Osteocyte (in vitro differentiated cells): ENCODE measurements around the gene CD22. TPM values are rescaled to one million over a fixed set of nuclear protein-coding genes. Genes with fewer than 3 reads are reported as not detected.

Experiments used
- DNase-seq: peaks from one replicate; pipeline ENCODE4 v3.0.0; 2021; ENCODE audit warnings: mixed read lengths; ENCODE audit not compliant: unreplicated experiment; ENCODE audit errors: extremely low spot score
- H3K27ac Mint-ChIP-seq: one replicate; pipeline ENCODE4 v1.8.0; 2021; ENCODE audit warnings: mild to moderate bottlenecking, mixed read lengths; ENCODE audit not compliant: unreplicated experiment
- H3K27me3 Mint-ChIP-seq: one replicate; pipeline ENCODE4 v1.8.0; 2021; ENCODE audit warnings: mixed read lengths; ENCODE audit not compliant: unreplicated experiment
- H3K36me3 Mint-ChIP-seq: one replicate; pipeline ENCODE4 v1.8.0; 2021; ENCODE audit warnings: mixed read lengths; ENCODE audit not compliant: unreplicated experiment
- H3K4me1 Mint-ChIP-seq: one replicate; pipeline ENCODE4 v1.8.0; 2021; ENCODE audit warnings: mixed read lengths; ENCODE audit not compliant: unreplicated experiment
- H3K4me3 Mint-ChIP-seq: one replicate; pipeline ENCODE4 v1.8.0; 2021; ENCODE audit warnings: mild to moderate bottlenecking, moderate library complexity, mixed read lengths; ENCODE audit not compliant: unreplicated experiment
- H3K9me3 Mint-ChIP-seq: one replicate; pipeline ENCODE4 v1.8.0; 2021; ENCODE audit warnings: mixed read lengths; ENCODE audit not compliant: unreplicated experiment
- CTCF ChIP-seq: fragments of 200-600 bp; sonication (generic); IDR thresholded peaks from 2 replicates; pipeline ENCODE4 v1.5.0; 2021; ENCODE audit warnings: antibody characterized with exemption, mild to moderate bottlenecking, moderate library complexity
- long read RNA-seq: library from polyadenylated mRNA; unstranded; transcript quantifications from one replicate; pipeline ENCODE4 v2.0.0, GENCODE V29; 2021
- total RNA-seq: library from RNA; stranded (reverse); gene quantifications from 2 replicates; pipeline ENCODE4 v1.2.1, GENCODE V29; 2021

The CD22 gene
- total RNA-seq = not detected in 2 replicates
- long read RNA-seq = 0 reads

DNA sequence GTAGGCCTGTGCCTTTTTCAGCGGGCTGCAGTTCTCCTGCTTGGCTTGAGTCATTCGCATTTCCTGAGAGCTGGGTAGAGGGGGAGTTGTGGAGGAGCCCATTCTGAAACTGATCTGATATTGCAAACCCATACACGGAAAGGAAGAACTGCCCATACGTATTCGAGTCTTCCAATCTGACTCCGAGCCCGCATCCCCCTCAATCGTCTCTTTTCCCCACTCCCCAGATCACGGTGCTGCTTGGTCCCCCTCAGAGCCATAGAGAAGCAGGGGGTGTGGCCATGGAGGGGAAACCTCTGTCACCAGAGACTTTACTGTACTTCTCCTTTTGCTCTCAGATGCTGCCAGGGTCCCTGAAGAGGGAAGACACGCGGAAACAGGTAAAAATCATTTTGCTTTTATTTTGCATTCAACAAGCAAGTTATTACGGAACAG lies at the start of gene CD22:
CD22 (plus strand) TSS at position 337 of the 435 bp plus-strand sequence. CDS start 2,854 bp downstream, outside the sequence.
- peaks cover 28% of the 10 kb centered on the region for H3K27me3 Mint-ChIP-seq
- no peak for DNase-seq
- TF ChIP-seq CTCF = no peak

DNA sequence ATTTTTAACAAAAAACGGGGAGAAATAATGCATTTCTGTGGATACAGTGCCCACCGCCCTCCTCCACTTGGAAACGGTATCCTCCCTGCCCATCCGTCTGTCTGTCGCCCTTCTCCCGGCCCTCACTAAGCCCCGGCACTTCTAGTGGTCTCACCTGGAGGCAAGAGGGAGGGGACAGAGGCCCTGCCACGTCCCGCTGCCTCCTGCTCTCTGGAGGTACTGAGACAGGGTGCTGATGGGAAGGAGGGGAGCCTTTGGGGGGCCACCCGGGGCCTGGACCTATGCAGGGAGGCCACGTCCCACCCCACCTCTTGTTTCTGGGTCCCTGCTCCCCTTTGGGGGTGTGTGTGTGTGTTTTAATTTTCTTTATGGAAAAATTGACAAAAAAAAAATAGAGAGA lies 49.6 kb upstream of the CD22 start:
- DNase-seq = no peak
- no peak overlapping the region for H3K27ac Mint-ChIP-seq
- H3K4me1 Mint-ChIP-seq = no peaks in the 10 kb centered on the region
- H3K9me3 Mint-ChIP-seq = no peaks in the 10 kb centered on the region
- peaks cover 8% of the 10 kb centered on the region for H3K27me3 Mint-ChIP-seq
- peaks cover 28% of the 10 kb centered on the region for H3K36me3 Mint-ChIP-seq
- no peak overlapping the region for H3K4me3 Mint-ChIP-seq
- no peak for TF ChIP-seq CTCF

More for the DNA sequence above, at the start of gene CD22:
- no peaks in the 10 kb centered on the region for H3K4me1 Mint-ChIP-seq
- H3K4me3 Mint-ChIP-seq = no peak within 1 kb of the TSS
- no peak within 1 kb of the TSS for H3K27ac Mint-ChIP-seq
- H3K36me3 Mint-ChIP-seq = no peaks in the 10 kb centered on the region
- no peaks in the 10 kb centered on the region for H3K9me3 Mint-ChIP-seq

- H3K36me3 Mint-ChIP-seq = peaks cover 26% of the 10 kb centered on the region
- TF ChIP-seq CTCF = no peak
- no peaks in the 10 kb centered on the region for H3K4me1 Mint-ChIP-seq
- no peak overlapping the region for H3K27ac Mint-ChIP-seq
- no peak for DNase-seq
- peaks cover 12% of the 10 kb centered on the region for H3K27me3 Mint-ChIP-seq
- H3K9me3 Mint-ChIP-seq = no peaks in the 10 kb centered on the region
- no peak overlapping the region for H3K4me3 Mint-ChIP-seq
Observed at GRCh38 chr19:35279985-35280821, 48.8 kb upstream of the CD22 start.

GRCh38 chr19:35281303-35281702 lies 47.7 kb upstream of the CD22 start:
- Mint-ChIP-seq H3K36me3 (peaks cover 17% of the 10 kb centered on the region), H3K9me3 (no peaks in the 10 kb centered on the region), H3K27ac (no peak overlapping the region), H3K27me3 (peaks cover 14% of the 10 kb centered on the region), H3K4me1 (no peaks in the 10 kb centered on the region), H3K4me3 (no peak overlapping the region)
- no peak for DNase-seq
- TF ChIP-seq CTCF = no peak
